ENCODE data around the gene RPEL1.
"Not testable (repeated sequence)": the region's sequence is repeated elsewhere in the genome, so short reads cannot be mapped to it uniquely, and the experiment has no call there.

Gene RPEL1

GRCh38 chr10:103238506-103239252 is 7.0 kb upstream of the RPEL1 start:
- DNase-seq: no peak

- DNase-seq: peak; percentile 8
These were observed 4.2 kb upstream of the RPEL1 start for GRCh38 chr10:103241262-103242011.

GRCh38 chr10:103244666-103245271 is 918 bp upstream of the RPEL1 start:
- peak; percentile 71 for DNase-seq

- no peak for DNase-seq
These were observed 637 bp downstream of the RPEL1 start for GRCh38 chr10:103246324-103246723.

GRCh38 chr10:103254113-103254512 is 8.4 kb downstream of the RPEL1 start:
- no peak for DNase-seq

GRCh38 chr10:103254538-103255325 is 9.0 kb downstream of the RPEL1 start:
- DNase-seq: peak; percentile 29

GRCh38 chr10:103256613-103257012 is 10.9 kb downstream of the RPEL1 start:
- DNase-seq: no peak

GRCh38 chr10:103257812-103258211 is 12.1 kb downstream of the RPEL1 start:
- no peak for DNase-seq

- not testable (repeated sequence) for DNase-seq
These were observed 13.2 kb downstream of the RPEL1 start for GRCh38 chr10:103258928-103259327.

- no peak for DNase-seq
These were observed 14.3 kb downstream of the RPEL1 start for GRCh38 chr10:103259989-103260388.

- peak; percentile 10 for DNase-seq
These were observed 16.5 kb downstream of the RPEL1 start for GRCh38 chr10:103262229-103262628.

GRCh38 chr10:103265717-103266329 is 20.1 kb downstream of the RPEL1 start:
- peak; percentile 48 for DNase-seq

GRCh38 chr10:103273041-103273441 is 27.4 kb downstream of the RPEL1 start:
- no peak for DNase-seq

GRCh38 chr10:103276251-103276895 is 30.7 kb downstream of the RPEL1 start:
- DNase-seq: no peak

GRCh38 chr10:103276896-103277712 is 31.4 kb downstream of the RPEL1 start, which contains the start of gene INA:
TSS of gene INA (plus strand) at chr10:103277138. CDS start at chr10:103277212, 74 bp downstream.
- peak; percentile 57 for DNase-seq

- DNase-seq: peak; percentile 5
These were observed 32.2 kb downstream of the RPEL1 start for GRCh38 chr10:103277713-103278536.

GRCh38 chr10:103278537-103278823 is 32.8 kb downstream of the RPEL1 start:
- DNase-seq: no peak

GRCh38 chr10:103278862-103279298 is 33.2 kb downstream of the RPEL1 start:
- DNase-seq: peak; percentile 63

GRCh38 chr10:103280031-103280430 is 34.3 kb downstream of the RPEL1 start:
- DNase-seq: no peak

- DNase-seq: no peak
These were observed 34.8 kb downstream of the RPEL1 start for GRCh38 chr10:103280506-103280905.
